PC-3 (cell line): Measurements from ENCODE around the gene C16orf74. TPM values are rescaled to one million over a fixed set of nuclear protein-coding genes. Genes with fewer than 3 reads are reported as not detected.
A peak's percentile ranks its signal among the peaks of the same experiment; 100 is the strongest.

ENCODE experiments used
- ATAC-seq: fragments of 200-7000 bp; cut with Tn5 transposase; 2 replicates; pipeline ENCODE4 v1.9.1; 2020; ENCODE audit warnings: mild to moderate bottlenecking, moderate library complexity
- BruUV-seq: library from RNA; stranded (reverse); fragments of 400-500 nt; replicated peaks from 2 replicates; lab custom pipeline; 2021; lab: Mats Ljungman, UMichigan
- CTCF ChIA-PET: fragments of 300-600 bp; sonication (Branson Sonifier 250); formaldehyde crosslinking; loops from one replicate; lab custom pipeline; 2022; ENCODE audit warnings: antibody characterized with exemption; lab: Charles Lee
- POLR2A ChIA-PET: fragments of 300-600 bp; sonication (Branson Sonifier 250); formaldehyde crosslinking; loops from one replicate; lab custom pipeline; 2022; ENCODE audit warnings: antibody characterized with exemption; ENCODE audit not compliant: unreplicated experiment; lab: Charles Lee
- DNase-seq: peaks from one replicate; pipeline ENCODE4 v3.0.0-alpha.2; 2015
- H2AFZ ChIP-seq: fragments of 300-600 bp; sonication (generic); 2 replicates; pipeline ENCODE4 v1.6.0; 2016; ENCODE audit warnings: antibody characterized with exemption, low read length
- H3F3A ChIP-seq: fragments of 300-600 bp; sonication (generic); one replicate; pipeline ENCODE4 v1.6.0; 2017; ENCODE audit warnings: antibody characterized with exemption, low read length, control low read depth, mild to moderate bottlenecking; ENCODE audit not compliant: unreplicated experiment
- H3K27ac ChIP-seq: fragments of 300-600 bp; sonication (generic); 2 replicates; pipeline ENCODE4 v1.5.1; 2016; ENCODE audit warnings: mild to moderate bottlenecking, low read length
- H3K27me3 ChIP-seq: fragments of 300-600 bp; sonication (generic); 2 replicates; pipeline ENCODE4 v1.6.1; 2016; ENCODE audit warnings: low read length, mixed read lengths
- H3K36me3 ChIP-seq: fragments of 300-600 bp; sonication (generic); 2 replicates; pipeline ENCODE4 v1.6.1; 2016; ENCODE audit warnings: low read depth, mixed run types, low read length, mixed read lengths
- H3K4me1 ChIP-seq: fragments of 300-600 bp; sonication (generic); 2 replicates; pipeline ENCODE4 v1.5.1; 2016; ENCODE audit warnings: low read length; ENCODE audit not compliant: insufficient read depth
- H3K4me2 ChIP-seq: fragments of 300-600 bp; sonication (generic); 2 replicates; pipeline ENCODE4 v1.6.0; 2016; ENCODE audit warnings: low read length
- H3K4me3 ChIP-seq: fragments of 300-600 bp; sonication (generic); 2 replicates; pipeline ENCODE4 v1.5.1; 2016; ENCODE audit warnings: mild to moderate bottlenecking, low read length, mixed read lengths
- H3K79me2 ChIP-seq: fragments of 300-600 bp; sonication (generic); 2 replicates; pipeline ENCODE4 v1.6.1; 2017; ENCODE audit warnings: low read length, mixed read lengths
- H3K9ac ChIP-seq: fragments of 300-600 bp; sonication (generic); 2 replicates; pipeline ENCODE4 v1.6.0; 2016; ENCODE audit warnings: mild to moderate bottlenecking, low read length
- H3K9me2 ChIP-seq: fragments of 300-600 bp; sonication (generic); replicated peaks from 2 replicates; pipeline ENCODE4 v1.6.1; 2016; ENCODE audit warnings: mixed run types, low read length, mixed read lengths
- H3K9me3 ChIP-seq: fragments of 300-600 bp; sonication (generic); 2 replicates; pipeline ENCODE4 v1.6.1; 2016; ENCODE audit warnings: low read length, mixed read lengths
- H4K20me1 ChIP-seq: fragments of 300-600 bp; sonication (generic); 2 replicates; pipeline ENCODE4 v1.6.1; 2016; ENCODE audit warnings: low read length, mixed read lengths
- EZH2 ChIP-seq: fragments of 300-600 bp; sonication (generic); IDR thresholded peaks from one replicate; pipeline ENCODE4 v1.6.1; 2017; ENCODE audit warnings: antibody characterized with exemption, mild to moderate bottlenecking, low read length; ENCODE audit not compliant: unreplicated experiment
- EZH2phosphoT487 ChIP-seq: fragments of 300-600 bp; sonication (generic); IDR thresholded peaks from 2 replicates; pipeline ENCODE4 v1.6.1; 2018; ENCODE audit warnings: mild to moderate bottlenecking, antibody characterized with exemption, low read length, borderline replicate concordance
- intact Hi-C: fragments of 100-400 bp; cut with micrococcal nuclease; formaldehyde crosslinking; loops from 2 replicates; pipeline ENCODE4 v1.9.0; 2023
- total RNA-seq: library from RNA; depleted of rRNA; stranded (reverse); fragments of >200 nt; gene quantifications from 2 replicates; pipeline ENCODE4 v1.2.3, GENCODE V29; 2014
- TF ChIP-seq, protein P1 (sequence below): fragments of 300-600 bp; sonication (generic); conservative IDR thresholded peaks from 2 replicates; pipeline ENCODE4 v1.5.1; 2017; ENCODE audit warnings: antibody characterized with exemption, low read depth, mild to moderate bottlenecking, low read length

C16orf74 gene
- total RNA-seq, 1 experiment from 2014 or later: 71.0 TPM

DNA sequence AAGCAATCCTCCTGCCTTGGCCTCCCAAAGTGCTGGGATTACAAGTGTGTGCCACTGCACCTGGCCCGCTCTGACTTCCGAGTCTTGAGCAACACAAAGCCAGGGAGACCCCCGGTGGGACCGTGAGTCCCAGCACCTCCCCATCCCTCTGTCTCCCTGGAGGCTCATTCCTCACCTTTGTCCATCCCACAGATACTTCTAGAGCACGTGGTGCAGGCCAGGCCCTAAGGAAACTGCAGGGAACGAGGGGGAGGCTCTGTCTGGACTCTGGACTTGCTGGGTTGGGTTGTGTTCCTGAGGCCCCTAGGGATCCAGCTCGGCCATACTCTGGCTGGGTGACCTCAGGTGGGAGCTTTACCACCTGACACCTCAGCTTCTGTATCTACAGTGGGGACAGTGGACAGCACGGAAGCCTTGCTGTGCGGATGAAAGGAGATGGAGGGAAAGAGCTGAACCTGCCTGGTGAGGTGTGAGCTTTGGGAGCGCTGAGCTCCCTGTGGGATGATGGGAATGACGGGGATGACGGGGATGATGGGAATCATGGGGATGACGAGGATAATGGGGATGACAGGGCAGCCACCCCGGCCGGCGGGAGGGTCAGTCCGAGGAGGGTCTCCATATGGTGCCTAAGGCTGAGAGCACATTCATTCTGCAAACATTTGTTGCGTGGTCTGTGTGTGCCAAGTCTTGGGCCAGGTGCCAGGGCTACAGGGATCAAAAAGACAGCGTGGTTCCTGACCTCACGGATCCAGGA, 26.6 kb downstream of the C16orf74 start:
- POLR2A ChIA-PET: no interaction called here

DNA sequence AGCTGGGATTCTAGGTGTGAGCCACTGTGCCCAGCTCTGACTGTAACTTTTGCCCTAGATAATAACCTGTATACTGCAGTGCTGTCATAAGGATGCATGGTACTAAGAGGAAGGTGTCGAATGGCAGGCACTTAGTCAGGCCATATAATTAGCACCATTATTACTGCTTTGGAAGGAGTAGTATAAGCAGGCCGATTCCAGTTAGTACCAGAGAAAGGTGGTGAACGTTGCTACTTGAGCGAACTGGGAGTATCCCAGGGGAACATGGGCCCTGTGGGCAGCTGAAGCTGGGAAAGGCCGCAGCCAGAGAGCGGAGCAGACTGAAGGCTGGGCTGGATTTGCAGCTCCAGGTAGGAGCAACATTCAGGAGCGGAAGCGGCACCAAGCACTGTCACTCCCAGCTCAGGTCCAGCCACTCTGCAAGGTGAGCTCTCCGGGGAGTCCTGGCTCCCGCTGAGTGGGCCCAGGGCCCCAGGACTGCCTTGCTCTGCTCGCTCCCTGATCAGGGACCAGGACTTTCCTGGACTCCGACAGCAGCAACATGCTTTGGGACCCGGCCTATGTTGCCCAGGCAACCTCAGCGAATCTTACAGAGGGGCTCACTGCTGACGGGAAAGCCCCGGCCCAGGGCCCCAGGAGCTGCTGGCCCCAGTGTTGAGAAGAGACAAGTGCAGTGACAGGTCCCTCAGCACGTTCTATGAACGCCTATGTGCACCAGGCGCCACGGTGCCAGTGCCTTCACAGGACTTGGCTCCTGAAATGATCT, 28.6 kb downstream of the C16orf74 start:
- no peak for ATAC-seq
- Histone ChIP-seq H3K9ac (no peak overlapping the region), H3K36me3 (no peaks in the 10 kb centered on the region), H3K27me3 (no peaks in the 10 kb centered on the region), H3K27ac (no peak overlapping the region), H3K9me3 (no peaks in the 10 kb centered on the region), H3K4me3 (no peak overlapping the region), H3K4me2 (no peak overlapping the region), H3K4me1 (peaks cover 10% of the 10 kb centered on the region), H3F3A (no peaks in the 10 kb centered on the region), H3K9me2 (no peaks in the 10 kb centered on the region), H4K20me1 (no peaks in the 10 kb centered on the region), H3K79me2 (0 out of 2 replicates have a peak, but pooled peaks cover 4% of the 10 kb centered on the region), H2AFZ (no peak overlapping the region)
- CTCF ChIA-PET: interaction anchor here (0.5 kb wide), 1 partner anchor 35 kb away, joined by 4 read pairs; no protein-coding TSS in a partner anchor
- intact Hi-C loops: no loop called here
- POLR2A ChIA-PET: no interaction called here
- no TSS peak for BruUV-seq
- no peak for DNase-seq
- TF ChIP-seq EZH2phosphoT487 (no peak), EZH2 (no peak)
- TF ChIP-seq, protein P1, sequence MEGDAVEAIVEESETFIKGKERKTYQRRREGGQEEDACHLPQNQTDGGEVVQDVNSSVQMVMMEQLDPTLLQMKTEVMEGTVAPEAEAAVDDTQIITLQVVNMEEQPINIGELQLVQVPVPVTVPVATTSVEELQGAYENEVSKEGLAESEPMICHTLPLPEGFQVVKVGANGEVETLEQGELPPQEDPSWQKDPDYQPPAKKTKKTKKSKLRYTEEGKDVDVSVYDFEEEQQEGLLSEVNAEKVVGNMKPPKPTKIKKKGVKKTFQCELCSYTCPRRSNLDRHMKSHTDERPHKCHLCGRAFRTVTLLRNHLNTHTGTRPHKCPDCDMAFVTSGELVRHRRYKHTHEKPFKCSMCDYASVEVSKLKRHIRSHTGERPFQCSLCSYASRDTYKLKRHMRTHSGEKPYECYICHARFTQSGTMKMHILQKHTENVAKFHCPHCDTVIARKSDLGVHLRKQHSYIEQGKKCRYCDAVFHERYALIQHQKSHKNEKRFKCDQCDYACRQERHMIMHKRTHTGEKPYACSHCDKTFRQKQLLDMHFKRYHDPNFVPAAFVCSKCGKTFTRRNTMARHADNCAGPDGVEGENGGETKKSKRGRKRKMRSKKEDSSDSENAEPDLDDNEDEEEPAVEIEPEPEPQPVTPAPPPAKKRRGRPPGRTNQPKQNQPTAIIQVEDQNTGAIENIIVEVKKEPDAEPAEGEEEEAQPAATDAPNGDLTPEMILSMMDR: no peak

More for the DNA sequence above, 26.6 kb downstream of the C16orf74 start:
- no peaks in the 10 kb centered on the region for H3F3A ChIP-seq
- no peaks in the 10 kb centered on the region for H4K20me1 ChIP-seq
- H3K9ac ChIP-seq: no peak overlapping the region
- no peaks in the 10 kb centered on the region for H3K9me2 ChIP-seq
- peaks cover 4% of the 10 kb centered on the region; the same call in 1 of the 2 replicates for H3K79me2 ChIP-seq
- no peak overlapping the region for H3K4me3 ChIP-seq
- peaks cover 8% of the 10 kb centered on the region for H3K4me1 ChIP-seq
- H2AFZ ChIP-seq: no peak overlapping the region
- H3K4me2 ChIP-seq: no peak overlapping the region
- CTCF ChIA-PET: no interaction called here
- no peaks in the 10 kb centered on the region for H3K27me3 ChIP-seq
- H3K36me3 ChIP-seq: no peaks in the 10 kb centered on the region
- ATAC-seq (no peak), DNase-seq (no peak)
- no peaks in the 10 kb centered on the region for H3K9me3 ChIP-seq
- no TSS peak for BruUV-seq
- intact Hi-C loops: no loop called here
- no peak for TF ChIP-seq EZH2
- H3K27ac ChIP-seq: no peak overlapping the region

DNA sequence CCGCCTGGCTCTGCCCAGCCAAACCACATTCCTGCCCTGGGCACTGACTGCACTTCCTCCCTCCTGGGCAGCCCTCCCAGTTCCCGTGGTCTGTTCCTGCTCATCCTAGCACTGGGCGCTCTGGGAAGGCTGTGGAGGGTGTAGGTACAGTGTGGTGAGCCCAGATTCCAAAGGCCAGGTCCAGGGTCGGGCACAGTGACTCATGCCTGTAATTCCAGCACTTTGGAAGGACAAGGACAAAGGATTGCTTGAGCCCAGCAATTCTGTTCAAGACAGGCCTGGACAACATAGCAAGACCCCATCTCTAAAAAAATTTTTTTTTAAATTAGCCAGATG, 30.6 kb downstream of the C16orf74 start:
- Histone ChIP-seq H3K4me2 (peak overlapping the region; percentile 29; the same call in 1 of the 2 replicates), H3K79me2 (0 out of 2 replicates have a peak, but pooled peaks cover 4% of the 10 kb centered on the region), H3K4me1 (peaks cover 10% of the 10 kb centered on the region), H3K9me2 (no peaks in the 10 kb centered on the region), H3K27ac (peak overlapping the region; percentile 28; the same call in 1 of the 2 replicates), H4K20me1 (no peaks in the 10 kb centered on the region), H3F3A (no peaks in the 10 kb centered on the region), H3K4me3 (no peak overlapping the region), H3K36me3 (no peaks in the 10 kb centered on the region), H3K27me3 (no peaks in the 10 kb centered on the region), H2AFZ (no peak overlapping the region), H3K9ac (no peak overlapping the region), H3K9me3 (no peaks in the 10 kb centered on the region)
- ChIA-PET POLR2A (interaction anchor here (0.6 kb wide), 1 partner anchor 34 kb away, joined by 3 read pairs; no protein-coding TSS in a partner anchor), CTCF (interaction anchor here (0.6 to 0.7 kb wide), 3 partner anchors 7 to 35 kb away, joined by 3 to 7 read pairs (median 6); no protein-coding TSS in a partner anchor)
- no TSS peak for BruUV-seq
- ATAC-seq (peak; percentile 97), DNase-seq (peak; percentile 90)
- intact Hi-C loops: loop anchor here (1.0 kb wide), 1 partner anchor 26 kb away; no protein-coding TSS in a partner anchor
- TF ChIP-seq EZH2: no peak
- TF ChIP-seq, protein P1: no peak
- no peak for TF ChIP-seq EZH2phosphoT487
